HG03039 (cell line): ENCODE data around the gene ELAPOR1.

Source experiments
- ATAC-seq: cut with Tn5 transposase; IDR thresholded peaks from one replicate; pipeline ENCODE4 v1.9.1; 2021; ENCODE audit warnings: mild to moderate bottlenecking, moderate library complexity; ENCODE audit not compliant: unreplicated experiment

The ELAPOR1 gene

GRCh38 chr1:109113590-109114341, at the start of gene ELAPOR1:
Gene ELAPOR1, plus strand, starts transcription at chr1:109114115. Its CDS starts 69 bp downstream, at chr1:109114184.
- no peak for ATAC-seq

DNA sequence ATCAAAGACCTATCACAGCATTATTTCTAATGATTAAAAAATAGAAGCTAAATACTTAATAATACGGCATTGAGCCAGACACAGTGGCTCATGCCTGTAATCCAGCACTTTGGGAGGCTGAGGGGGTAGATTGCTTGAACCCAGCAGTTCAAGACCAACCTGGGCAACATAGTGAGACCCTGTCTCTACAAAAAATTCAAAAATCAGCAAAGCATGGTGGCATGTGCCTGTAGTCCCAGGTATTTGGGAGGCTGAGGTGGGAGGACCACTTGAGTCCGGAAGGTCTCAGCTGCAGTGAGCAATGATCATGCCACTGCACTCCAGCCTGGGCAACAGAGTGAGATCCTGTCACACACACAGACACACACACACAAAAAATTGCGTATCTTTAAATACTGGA, 48.8 kb upstream of the ELAPOR1 start:
- ATAC-seq: no peak

DNA sequence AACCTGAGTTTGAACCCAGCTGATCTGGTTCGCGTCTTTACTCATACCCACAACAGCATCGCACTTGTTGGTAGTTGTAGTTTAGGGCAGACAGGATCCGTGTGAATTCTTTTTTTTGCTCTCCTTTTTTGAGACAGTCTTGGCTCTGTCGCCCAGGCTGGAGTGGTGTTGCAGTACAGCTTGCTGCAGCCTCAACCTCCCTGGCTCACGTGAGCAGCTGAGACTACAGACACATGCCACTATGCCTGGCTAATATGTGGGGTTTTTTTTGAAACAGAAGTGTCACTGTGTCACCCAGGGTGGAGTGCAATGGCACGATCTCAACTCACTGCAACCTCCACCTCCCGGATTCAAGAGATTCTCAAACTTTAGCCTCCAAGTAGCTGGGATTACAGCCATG, 46.0 kb upstream of the ELAPOR1 start:
- no peak for ATAC-seq

- no peak for ATAC-seq
These were observed 44.6 kb upstream of the ELAPOR1 start for GRCh38 chr1:109069294-109069693.

DNA sequence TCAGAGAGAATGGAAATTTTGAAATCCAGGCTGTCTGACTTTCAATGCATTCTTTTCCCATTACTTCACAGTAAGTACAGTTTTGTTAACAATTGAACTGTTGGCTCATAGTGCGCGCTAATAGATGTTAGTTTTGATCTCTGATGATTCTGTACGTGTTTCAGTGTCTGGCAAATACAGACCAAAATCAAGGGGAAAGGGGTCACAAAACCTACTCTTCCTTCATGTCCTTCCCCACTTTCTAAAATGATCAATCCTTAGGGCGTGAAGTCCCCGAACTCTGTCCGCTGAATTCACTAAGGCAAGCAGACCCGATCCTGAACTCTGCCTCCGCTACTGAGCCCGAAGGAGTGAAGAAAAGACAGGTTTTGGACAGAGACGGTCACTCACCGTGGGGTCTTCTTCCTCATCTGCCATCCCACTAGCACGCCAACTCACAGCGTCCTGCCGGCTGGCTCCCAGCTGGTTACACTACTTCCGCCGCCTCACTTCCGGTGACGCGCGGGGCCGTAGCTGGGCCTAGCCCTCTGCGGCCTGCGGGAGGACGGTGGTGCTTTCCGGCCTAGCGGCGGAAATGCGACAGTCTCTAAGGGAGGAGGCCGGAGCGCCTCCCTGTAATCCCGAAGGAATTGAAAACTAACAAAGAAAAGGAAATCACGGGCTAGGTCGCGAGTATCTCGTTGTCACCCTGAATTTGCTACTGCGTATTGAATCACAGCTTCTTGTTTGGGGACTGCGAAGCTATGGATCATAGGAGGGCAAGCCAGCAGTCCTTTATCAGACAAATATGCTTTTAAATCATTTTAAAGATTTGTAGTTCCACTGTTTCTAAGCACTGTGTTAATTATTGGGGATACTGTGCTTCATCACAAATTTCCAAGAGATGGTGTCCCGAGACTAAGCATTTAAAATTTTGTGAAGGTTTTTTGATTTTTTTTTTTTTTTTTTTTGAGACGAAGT, 38.1 kb upstream of the ELAPOR1 start, which contains the start of gene TAF13:
Gene TAF13, minus strand, starts transcription at position 473 of the 960 bp plus-strand sequence. Its CDS starts 56 bp downstream, at position 417.
- ATAC-seq: peak; percentile 99

DNA sequence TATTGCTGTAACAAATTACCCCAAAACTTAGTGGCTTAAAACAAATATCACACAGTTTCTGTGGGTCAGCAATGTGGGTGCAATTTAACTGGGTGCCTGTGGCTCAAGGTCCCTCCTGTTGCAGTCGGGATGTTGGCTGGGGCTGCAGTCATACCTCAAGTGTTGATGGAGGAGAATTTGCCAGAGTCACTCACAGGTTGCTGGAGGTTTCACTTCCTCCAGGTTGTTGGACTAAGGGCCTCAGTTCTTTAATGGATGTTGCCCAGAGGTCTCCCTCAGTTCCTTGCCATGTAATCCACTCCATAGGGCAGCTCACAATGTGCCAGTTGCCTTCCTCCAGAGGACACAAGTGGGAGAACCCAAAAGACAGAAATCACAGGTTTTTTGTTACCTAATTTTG, 35.6 kb upstream of the ELAPOR1 start:
- no peak for ATAC-seq

GRCh38 chr1:109079240-109079622, 34.7 kb upstream of the ELAPOR1 start:
- no peak for ATAC-seq

- ATAC-seq: no peak
These were observed 33.4 kb upstream of the ELAPOR1 start for GRCh38 chr1:109080441-109081082.

- ATAC-seq: no peak
These were observed 30.4 kb upstream of the ELAPOR1 start for GRCh38 chr1:109083501-109083900.

- ATAC-seq: no peak
These were observed 30.0 kb upstream of the ELAPOR1 start for GRCh38 chr1:109083923-109084322.

DNA sequence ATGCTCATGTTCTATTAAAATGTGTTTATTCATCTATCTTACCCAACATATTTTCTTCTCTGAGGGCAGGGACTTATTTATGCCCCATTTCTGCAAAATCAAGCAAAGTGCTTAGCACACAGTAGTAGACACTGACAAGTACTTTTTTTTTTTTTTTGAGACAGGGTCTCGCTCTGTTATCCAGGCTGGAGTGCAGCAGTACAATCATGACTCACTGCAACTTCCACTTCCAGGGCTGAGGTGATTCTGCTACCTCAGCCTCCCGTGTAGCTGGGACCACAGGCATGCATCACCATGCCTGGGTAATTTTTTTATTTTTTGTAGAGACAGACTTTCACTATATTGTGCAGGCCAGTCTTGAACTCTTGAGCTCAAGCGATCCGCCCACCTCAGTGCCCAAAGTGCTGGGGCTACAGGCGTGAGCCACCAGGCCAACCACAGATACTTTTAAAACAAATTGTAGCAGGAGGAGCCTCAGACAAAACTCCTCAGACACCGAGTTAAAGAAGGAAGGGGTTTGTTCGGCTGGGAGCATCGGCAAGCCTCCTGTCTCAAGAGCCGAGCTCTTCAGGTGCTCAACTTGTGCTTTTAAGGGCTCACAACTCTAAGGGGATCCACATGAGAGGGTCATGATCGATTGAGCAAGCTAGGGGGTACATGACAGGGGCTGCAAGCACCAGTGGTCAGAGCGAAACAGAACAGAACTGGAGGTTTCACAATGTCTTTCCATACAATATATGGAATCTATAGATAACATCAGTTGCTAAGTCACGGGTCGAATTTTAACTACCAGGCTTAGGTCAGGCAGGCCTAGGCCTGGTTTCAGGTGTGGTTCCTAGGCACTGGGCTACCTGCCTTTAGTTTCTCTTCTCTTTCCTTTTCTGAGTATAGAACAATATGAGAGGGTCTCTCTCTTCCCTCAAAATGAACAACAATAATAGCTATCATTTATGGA, 29.1 kb upstream of the ELAPOR1 start:
- ATAC-seq: no peak

DNA sequence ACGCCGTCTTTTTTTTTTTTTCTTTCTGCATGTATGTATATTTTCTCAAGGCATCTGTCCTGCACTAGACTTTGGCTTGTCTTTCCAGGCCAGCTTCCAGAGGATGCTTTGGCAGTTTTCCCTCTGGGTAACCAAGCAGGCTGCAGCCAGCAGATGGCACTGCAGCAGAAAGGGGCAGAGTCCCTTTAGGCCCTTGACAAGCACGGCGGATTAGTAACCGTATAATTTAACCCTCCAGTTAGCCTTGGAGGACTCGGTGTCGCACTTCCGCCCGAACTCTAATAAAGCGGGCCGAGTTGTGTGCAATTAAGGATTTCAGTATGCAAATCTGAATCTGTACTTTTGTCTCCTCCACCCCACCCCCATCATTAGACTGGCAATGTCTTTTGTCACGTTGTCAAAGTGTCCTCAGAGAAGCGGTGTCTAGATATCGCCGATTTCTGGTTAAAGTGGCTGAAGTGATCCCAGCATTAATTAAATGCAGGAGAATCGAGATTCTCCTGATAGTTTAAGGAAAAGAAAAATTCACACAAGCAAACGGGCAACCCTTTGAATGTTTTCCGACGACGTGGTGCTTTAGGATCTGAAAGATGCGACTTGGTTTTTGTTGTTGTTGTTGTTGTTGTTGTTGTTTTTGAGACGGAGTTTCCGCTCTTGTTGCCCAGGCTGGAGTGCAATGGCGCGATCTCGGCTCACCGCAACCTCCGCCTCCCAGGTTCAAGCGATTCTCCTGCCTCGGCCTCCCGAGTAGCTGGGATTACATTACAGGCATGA, 24.5 kb upstream of the ELAPOR1 start:
- no peak for ATAC-seq

DNA sequence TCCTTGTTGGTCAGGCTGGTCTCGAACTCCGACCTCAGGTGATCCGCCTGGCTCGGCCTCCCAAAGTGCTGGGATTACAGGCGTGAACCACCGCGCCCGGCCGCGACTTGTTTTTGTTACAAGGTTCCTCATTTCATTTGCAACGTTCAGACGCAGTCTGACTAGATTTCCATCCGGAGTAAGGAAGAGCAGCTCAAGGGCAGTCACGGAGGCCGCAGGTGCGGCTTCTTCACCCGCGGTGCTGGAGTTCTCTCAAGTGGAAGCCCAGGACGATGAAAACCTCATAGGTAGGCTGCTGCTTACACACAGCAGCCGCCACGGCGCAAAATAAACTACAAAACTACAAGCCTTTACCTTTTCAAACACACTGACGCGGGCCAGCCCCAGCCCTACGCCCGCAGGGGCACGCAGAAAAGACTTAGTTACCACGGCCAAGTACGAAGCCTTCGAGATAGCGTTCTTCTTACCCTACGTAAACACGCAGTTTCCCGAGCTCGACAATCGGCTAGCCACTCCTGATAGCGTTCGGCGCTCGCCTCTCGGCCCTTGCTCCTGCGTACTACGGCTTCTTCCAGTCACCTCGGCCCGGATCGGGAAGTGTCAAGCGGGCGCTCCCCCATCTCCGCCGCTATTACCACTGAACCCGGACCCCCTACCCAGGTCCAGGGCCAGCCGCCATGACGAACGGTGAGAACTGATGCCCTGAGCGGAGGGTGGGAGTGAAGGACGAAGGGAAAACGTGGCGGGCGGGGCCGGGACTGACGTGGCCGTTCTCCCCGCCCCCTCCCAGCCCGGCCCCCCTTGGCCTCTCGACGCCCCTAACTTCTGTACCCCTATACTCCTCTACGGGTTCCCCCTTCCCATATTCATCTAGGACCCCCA, 23.5 kb upstream of the ELAPOR1 start, which contains the start of gene TMEM167B:
Gene TMEM167B, plus strand, starts transcription at position 569 of the 882 bp plus-strand sequence. Its CDS starts 109 bp downstream, at position 678.
- peak; percentile 92 for ATAC-seq

GRCh38 chr1:109091078-109091838, 22.7 kb upstream of the ELAPOR1 start:
- peak; percentile 38 for ATAC-seq

DNA sequence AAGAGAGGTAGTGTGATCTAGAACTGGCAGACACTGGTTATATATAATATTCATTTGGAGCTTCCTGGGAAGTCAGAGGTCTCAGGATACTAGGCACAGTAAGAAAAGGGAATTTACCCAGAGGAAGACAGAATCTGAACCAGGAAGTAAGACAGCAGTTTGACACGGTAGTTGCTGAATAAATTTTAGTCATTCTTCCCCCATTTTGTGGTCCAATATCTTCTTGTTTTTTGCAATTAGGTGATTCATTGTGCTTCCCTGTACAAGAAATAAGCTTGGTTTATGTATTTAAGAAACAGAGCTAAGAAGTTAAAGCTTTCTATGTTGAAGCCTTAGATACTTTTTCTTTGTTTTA, 22.1 kb upstream of the ELAPOR1 start:
- no peak for ATAC-seq

DNA sequence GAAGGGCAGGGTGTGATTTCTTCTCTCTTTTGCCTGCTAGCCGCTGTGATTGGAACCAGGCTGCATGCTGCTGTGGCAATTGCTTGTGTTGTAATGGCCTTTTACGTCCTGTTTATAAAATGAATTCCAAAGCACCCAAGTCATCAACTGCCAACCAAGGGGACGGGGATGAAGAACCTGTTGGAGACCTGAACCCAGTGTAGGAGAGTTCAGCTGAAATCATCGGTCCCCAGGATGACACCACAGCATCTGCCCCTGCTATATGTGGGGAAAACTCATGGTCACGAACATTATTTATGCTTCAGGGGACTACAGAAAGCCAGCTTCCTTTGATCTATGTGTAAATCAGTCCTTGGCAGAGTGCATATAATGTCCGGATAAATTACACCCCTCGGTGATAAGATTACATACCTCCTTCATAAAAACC, 19.5 kb upstream of the ELAPOR1 start:
- no peak for ATAC-seq

DNA sequence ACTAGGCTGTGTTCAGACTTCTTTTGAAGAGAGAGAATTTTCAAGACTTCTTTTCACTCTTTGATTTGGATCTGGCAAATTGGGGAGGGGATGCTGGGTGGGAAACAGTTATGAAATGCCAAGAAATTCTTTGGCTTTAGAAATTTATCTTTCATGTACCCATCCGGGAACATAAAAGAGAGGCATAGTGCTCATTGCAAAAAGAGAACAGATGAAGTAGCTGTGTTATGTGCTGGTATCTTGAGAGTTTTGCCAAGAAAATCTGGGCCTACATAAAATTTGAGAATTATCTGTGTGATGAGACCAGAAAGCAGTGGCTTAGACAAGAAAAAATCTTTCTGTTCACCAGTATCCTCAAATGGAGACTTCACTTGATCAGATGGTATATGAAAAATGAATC, 19.0 kb upstream of the ELAPOR1 start:
- ATAC-seq: no peak

DNA sequence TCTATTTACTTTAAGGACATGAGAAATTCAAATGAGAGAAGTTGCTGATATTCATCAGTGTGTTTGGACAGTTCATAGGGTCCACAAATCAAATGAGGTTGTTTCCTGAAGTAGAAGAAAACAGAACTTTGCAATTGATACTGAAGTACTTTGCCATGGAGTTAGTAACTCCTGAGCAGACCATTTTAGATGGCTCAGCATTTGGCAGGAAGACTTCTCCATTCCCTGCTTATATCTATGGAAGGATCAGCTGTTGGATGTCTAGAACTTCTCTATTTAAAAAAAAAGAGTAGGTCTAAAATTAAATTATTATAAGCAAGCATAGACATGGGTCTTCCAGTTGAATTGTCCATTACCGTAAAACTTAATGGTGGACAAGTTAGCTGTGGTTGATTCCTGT, 18.3 kb upstream of the ELAPOR1 start:
- no peak for ATAC-seq
